GM12878 (cell line): ENCODE measurements around the gene MED13L. TPM values are rescaled to one million over a fixed set of nuclear protein-coding genes. Genes with fewer than 3 reads are reported as not detected.
A peak's percentile ranks its signal among the peaks of the same experiment; 100 is the strongest.

ENCODE experiments used
- BCL11A ChIP-seq: IDR thresholded peaks from 2 replicates; pipeline ENCODE4 v1.6.1; 2011; ENCODE audit warnings: low read depth, low read length
- BHLHE40 ChIP-seq, 2 experiments: fragments of 450-650 bp in 1 of 2; IDR thresholded peaks; 2 replicates each; pipeline ENCODE4 v1.6.1; 2011 to 2017; ENCODE audit warnings: low read depth in 2 of 2, borderline replicate concordance in 1 of 2, improper control_type of control experiment in 1 of 2, low read length in 1 of 2, mild to moderate bottlenecking in 1 of 2
- CUX1 ChIP-seq: IDR thresholded peaks from 2 replicates; pipeline ENCODE4 v1.6.1; 2012; ENCODE audit warnings: improper control_type of control experiment, low read depth, low read length; ENCODE audit not compliant: insufficient replicate concordance
- E2F8 ChIP-seq: fragments of 450-650 bp; IDR thresholded peaks from 2 replicates; pipeline ENCODE4 v1.6.1; 2018; ENCODE audit warnings: mild to moderate bottlenecking, low read depth, moderate library complexity; ENCODE audit not compliant: partially characterized antibody
- EGR1 ChIP-seq, 2 experiments: IDR thresholded peaks; 1 replicate in 1 of 2; 2 replicates in 1 of 2; pipeline ENCODE4 v1.6.1; 2011 to 2012; ENCODE audit warnings: low read depth in 2 of 2, low read length in 2 of 2, borderline replicate concordance in 1 of 2, mild to moderate bottlenecking in 1 of 2, moderate library complexity in 1 of 2
- FOS ChIP-seq: IDR thresholded peaks from 3 replicates; pipeline ENCODE4 v1.6.1; 2011; ENCODE audit warnings: borderline replicate concordance; ENCODE audit not compliant: insufficient read length; ENCODE audit errors: extremely low read depth
- FOXM1 ChIP-seq: IDR thresholded peaks from 2 replicates; pipeline ENCODE4 v1.6.1; 2012; ENCODE audit warnings: low read depth, mild to moderate bottlenecking, inconsistent platforms, low read length, moderate library complexity
- GABPA ChIP-seq: IDR thresholded peaks from 2 replicates; pipeline ENCODE4 v1.6.1; 2014; ENCODE audit warnings: antibody characterized with exemption, low read depth, mild to moderate bottlenecking, inconsistent platforms
- GATAD2B ChIP-seq: fragments of 450-650 bp; conservative IDR thresholded peaks from 2 replicates; pipeline ENCODE4 v1.6.1; 2017; ENCODE audit warnings: low read depth, mild to moderate bottlenecking, moderate library complexity
- IKZF2 ChIP-seq, 2 experiments: fragments of 450-650 bp; IDR thresholded peaks; 2 replicates each; pipeline ENCODE4 v1.6.1; 2017; ENCODE audit warnings: mild to moderate bottlenecking in 2 of 2, moderate library complexity in 2 of 2
- JUNB ChIP-seq: IDR thresholded peaks from 2 replicates; pipeline ENCODE4 v1.6.1; 2016; ENCODE audit warnings: antibody characterized with exemption, mild to moderate bottlenecking
- NFIC ChIP-seq: IDR thresholded peaks from 2 replicates; pipeline ENCODE4 v1.6.1; 2012; ENCODE audit warnings: low read depth, mild to moderate bottlenecking, inconsistent platforms, low read length, moderate library complexity
- RAD21 ChIP-seq: IDR thresholded peaks from 2 replicates; pipeline ENCODE4 v1.6.1; 2011; ENCODE audit warnings: mild to moderate bottlenecking, low read depth, low read length, moderate library complexity; ENCODE audit not compliant: insufficient read depth
- REST ChIP-seq: IDR thresholded peaks from 2 replicates; pipeline ENCODE4 v1.6.1; 2012; ENCODE audit warnings: mild to moderate bottlenecking, low read depth, low read length
- RUNX3 ChIP-seq: IDR thresholded peaks from 2 replicates; pipeline ENCODE4 v1.6.1; 2012; ENCODE audit warnings: low read length, inconsistent platforms
- SMC3 ChIP-seq: IDR thresholded peaks from 2 replicates; pipeline ENCODE4 v1.6.1; 2011; ENCODE audit warnings: low read length, improper control_type of control experiment, borderline replicate concordance
- STAT1 ChIP-seq: fragments of 450-650 bp; conservative IDR thresholded peaks from 2 replicates; pipeline ENCODE4 v1.6.1; 2014; ENCODE audit warnings: antibody characterized with exemption, mild to moderate bottlenecking
- TCF3 ChIP-seq: IDR thresholded peaks from 2 replicates; pipeline ENCODE4 v1.6.1; 2012; ENCODE audit warnings: low read depth, mild to moderate bottlenecking, low read length, borderline replicate concordance; ENCODE audit not compliant: insufficient read depth
- polyA plus RNA-seq, 11 experiments: library from polyadenylated mRNA; depleted of rRNA in 4 of 11; unstranded in 6 of 11; stranded (reverse) in 5 of 11; fragments of >200 nt; fragmentation: Nextera tagmentation in 4 of 11; fragmentation: Illumina TruSeq in 1 of 11; extraction: Ambion mirVana in 4 of 11; extraction: Trizol in 1 of 11; gene quantifications; 1 replicate in 1 of 11; 2 replicates in 10 of 11; pipeline versions ENCODE4 v1.2.1 to v1.2.3, GENCODE V29; 2011 to 2016; ENCODE audit warnings: inconsistent platforms in 2 of 11, missing spikeins in 2 of 11, low read depth in 1 of 11
- total RNA-seq, 4 experiments: library from RNA; depleted of rRNA in 3 of 4; stranded (reverse); fragments of >200 nt in 3 of 4; fragmentation: Illumina TruSeq in 1 of 4; extraction: Trizol in 1 of 4; gene quantifications; 2 replicates each; pipeline versions ENCODE4 v1.2.1 to v1.2.3, GENCODE V29; 2013 to 2021

The MED13L gene
- total and polyA plus RNA-seq, 10 of the 15 experiments (the other 5 are each of a cell fraction or from before 2014, with no cell fraction given), result 3.7 to 30.1 (median 9.1) TPM

- TF ChIP-seq GATAD2B (no peak), RUNX3 (peak; percentile 31), FOXM1 (peak; percentile 83; the same call in 1 of the 2 replicates), TCF3 (peak; percentile 92), JUNB (peak; percentile 88), STAT1 (no peak), RAD21 (no peak), BHLHE40 (IDR thresholded peaks at IDR 0.05; ENCODE audit: borderline replicate concordance in 1 of 2, low read depth in 2 of 2, low read length in 1 of 2) (peak; percentile 93 to 95), E2F8 (no peak), NFIC (peak; percentile 85), IKZF2 (IDR thresholded peaks at IDR 0.05) (peak in 1 of 2 experiments; percentile 35; a peak in 1 of 4 replicates), CUX1 (no peak), EGR1 (IDR thresholded peaks at IDR 0.05; ENCODE audit: borderline replicate concordance in 1 of 2, low read depth in 2 of 2, low read length in 2 of 2) (no peak), FOS (no peak), BCL11A (peak; percentile 26; the same call in 1 of the 2 replicates), SMC3 (no peak), GABPA (no peak), REST (no peak)
Observed at GRCh38 chr12:116123451-116124258, 153.8 kb downstream of the MED13L start (continued).
